Endodermal cell (in vitro differentiated cells): ENCODE measurements around the gene NTSR1. TPM values are rescaled to one million over a fixed set of nuclear protein-coding genes. Genes with fewer than 3 reads are reported as not detected.

ENCODE experiments used
- DNase-seq: peaks from one replicate; pipeline ENCODE4 v3.0.0-alpha.2; 2017
- H3K27ac ChIP-seq: 2 replicates; pipeline ENCODE4 v1.5.1; 2013; ENCODE audit warnings: mild to moderate bottlenecking, low read depth, low read length, moderate library complexity
- H3K27me3 ChIP-seq: 2 replicates; pipeline ENCODE4 v1.6.1; 2013; ENCODE audit warnings: mild to moderate bottlenecking, low read length, moderate library complexity; ENCODE audit not compliant: insufficient read depth, control insufficient read depth, poor library complexity, severe bottlenecking
- H3K36me3 ChIP-seq: 2 replicates; pipeline ENCODE4 v1.7.0; 2013; ENCODE audit warnings: mild to moderate bottlenecking, low read length, moderate library complexity; ENCODE audit not compliant: control insufficient read depth, insufficient read depth
- H3K4me1 ChIP-seq: one replicate; pipeline ENCODE4 v1.7.0; 2013; ENCODE audit warnings: low read length; ENCODE audit not compliant: control insufficient read depth, insufficient read depth
- H3K4me3 ChIP-seq: 2 replicates; pipeline ENCODE4 v1.5.1; 2013; ENCODE audit warnings: mild to moderate bottlenecking, low read length, moderate library complexity
- H3K9ac ChIP-seq: 2 replicates; pipeline ENCODE4 v1.6.1; 2013; ENCODE audit warnings: mild to moderate bottlenecking, low read length, moderate library complexity; ENCODE audit not compliant: poor library complexity, severe bottlenecking; ENCODE audit errors: extremely low read depth
- H3K9me3 ChIP-seq: 2 replicates; pipeline ENCODE4 v1.6.1; 2013; ENCODE audit warnings: mild to moderate bottlenecking, low read length, moderate library complexity; ENCODE audit not compliant: control insufficient read depth
- H3K27ac Mint-ChIP-seq: 2 replicates; pipeline ENCODE4 v1.8.0; 2020; ENCODE audit warnings: mixed read lengths
- H3K27me3 Mint-ChIP-seq: 2 replicates; pipeline ENCODE4 v1.8.0; 2021; ENCODE audit warnings: mild to moderate bottlenecking, mixed read lengths; ENCODE audit not compliant: insufficient read depth
- H3K36me3 Mint-ChIP-seq: 2 replicates; pipeline ENCODE4 v1.8.0; 2020; ENCODE audit warnings: low read depth, mixed read lengths
- H3K4me1 Mint-ChIP-seq: 2 replicates; pipeline ENCODE4 v1.8.0; 2020; ENCODE audit warnings: mixed read lengths
- H3K4me3 Mint-ChIP-seq: 2 replicates; pipeline ENCODE4 v1.8.0; 2020; ENCODE audit warnings: mild to moderate bottlenecking, moderate library complexity, mixed read lengths
- H3K9me3 Mint-ChIP-seq: 2 replicates; pipeline ENCODE4 v1.8.0; 2020; ENCODE audit warnings: mild to moderate bottlenecking, mixed read lengths
- CTCF ChIP-seq: fragments of 200-600 bp; sonication (generic); conservative IDR thresholded peaks from 2 replicates; pipeline ENCODE4 v1.5.0; 2021; ENCODE audit warnings: antibody characterized with exemption, mild to moderate bottlenecking
- WGBS, 2 experiments: methylation state at CpG; one replicate each; pipeline versions ENCODE4 v1.1.5 to v1.1.7; 2013; ENCODE audit warnings: missing lambda C conversion rate in 2 of 2, mixed read lengths in 1 of 2; ENCODE audit not compliant: insufficient coverage in 1 of 2, insufficient read length in 1 of 2; 5-methylcytosine and 5-hydroxymethylcytosine counted together
- total RNA-seq, 2 donors: library from RNA; stranded (reverse); fragmentation: NEBNext Ultra II Directional in 1 of 2; extraction: Animal tissue kit (Norgen Biotek cat#: 25700) in 1 of 2; gene quantifications; 2 replicates in 1 of 2; 3 replicates in 1 of 2; pipeline ENCODE4 v1.2.1, GENCODE V29; 2021

NTSR1 gene
- total RNA-seq, 2 donors from 2014 or later, result 0.11 to 0.62 TPM

- H3K9me3 Mint-ChIP-seq, result no peaks in the 10 kb centered on the region
- no peak overlapping the region for H3K4me3 Mint-ChIP-seq
- Histone ChIP-seq H3K4me3 (no peak overlapping the region), H3K4me1 (no peaks in the 10 kb centered on the region), H3K9ac (no peak overlapping the region), H3K36me3 (no peaks in the 10 kb centered on the region), H3K27me3 (no peaks in the 10 kb centered on the region), H3K9me3 (no peaks in the 10 kb centered on the region), H3K27ac (no peak overlapping the region)
- no peaks in the 10 kb centered on the region for H3K27me3 Mint-ChIP-seq
- H3K27ac Mint-ChIP-seq, result no peak overlapping the region
- WGBS, 2 experiments, result 87 to 91% methylated on average over 10 to 20 of the region's 21 CpGs
- no peaks in the 10 kb centered on the region for H3K4me1 Mint-ChIP-seq
- TF ChIP-seq CTCF, result no peak
- no peaks in the 10 kb centered on the region for H3K36me3 Mint-ChIP-seq
- DNase-seq, result no peak
These were observed 34.5 kb downstream of the NTSR1 start for GRCh38 chr20:62742979-62743776.

GRCh38 chr20:62743777-62744317 is 35.2 kb downstream of the NTSR1 start:
- H3K27ac ChIP-seq, result no peak overlapping the region
- no peaks in the 10 kb centered on the region for H3K27me3 Mint-ChIP-seq
- DNase-seq, result no peak
- no peaks in the 10 kb centered on the region for H3K36me3 ChIP-seq
- H3K4me1 ChIP-seq, result no peaks in the 10 kb centered on the region
- H3K9me3 ChIP-seq, result no peaks in the 10 kb centered on the region
- H3K27ac Mint-ChIP-seq, result no peak overlapping the region
- 88 to 100% methylated on average over 6 to 20 of the region's 20 CpGs for WGBS, 2 experiments
- no peaks in the 10 kb centered on the region for H3K4me1 Mint-ChIP-seq
- H3K9me3 Mint-ChIP-seq, result no peaks in the 10 kb centered on the region
- H3K36me3 Mint-ChIP-seq, result no peaks in the 10 kb centered on the region
- H3K9ac ChIP-seq, result no peak overlapping the region
- no peak overlapping the region for H3K4me3 ChIP-seq
- no peaks in the 10 kb centered on the region for H3K27me3 ChIP-seq
- TF ChIP-seq CTCF, result no peak
- no peak overlapping the region for H3K4me3 Mint-ChIP-seq

GRCh38 chr20:62744741-62745191 is 36.1 kb downstream of the NTSR1 start:
- no peaks in the 10 kb centered on the region for H3K36me3 Mint-ChIP-seq

More at GRCh38 chr20:62744741-62745191, 36.1 kb downstream of the NTSR1 start:
- Histone ChIP-seq H3K27ac (no peak overlapping the region), H3K4me3 (no peak overlapping the region), H3K9ac (no peak overlapping the region), H3K9me3 (no peaks in the 10 kb centered on the region), H3K36me3 (no peaks in the 10 kb centered on the region), H3K27me3 (no peaks in the 10 kb centered on the region), H3K4me1 (no peaks in the 10 kb centered on the region)
- no peak overlapping the region for H3K4me3 Mint-ChIP-seq
- H3K4me1 Mint-ChIP-seq, result no peaks in the 10 kb centered on the region
- H3K9me3 Mint-ChIP-seq, result no peaks in the 10 kb centered on the region
- H3K27ac Mint-ChIP-seq, result no peak overlapping the region
- no peak for TF ChIP-seq CTCF
- H3K27me3 Mint-ChIP-seq, result no peaks in the 10 kb centered on the region
- DNase-seq, result no peak
- 83 to 88% methylated on average over 2 to 6 of the region's 6 CpGs for WGBS, 2 experiments
